Ramos (cell line): ENCODE results near the gene TSKU.

Experiments
- in situ Hi-C: fragments of 300-500 bp; cut with MboI; formaldehyde crosslinking; loops from one replicate; pipeline ENCODE4 v1.14.3; 2022; ENCODE audit warnings: low sequenced_read_pairs; ENCODE audit not compliant: unreplicated experiment

The TSKU gene

DNA sequence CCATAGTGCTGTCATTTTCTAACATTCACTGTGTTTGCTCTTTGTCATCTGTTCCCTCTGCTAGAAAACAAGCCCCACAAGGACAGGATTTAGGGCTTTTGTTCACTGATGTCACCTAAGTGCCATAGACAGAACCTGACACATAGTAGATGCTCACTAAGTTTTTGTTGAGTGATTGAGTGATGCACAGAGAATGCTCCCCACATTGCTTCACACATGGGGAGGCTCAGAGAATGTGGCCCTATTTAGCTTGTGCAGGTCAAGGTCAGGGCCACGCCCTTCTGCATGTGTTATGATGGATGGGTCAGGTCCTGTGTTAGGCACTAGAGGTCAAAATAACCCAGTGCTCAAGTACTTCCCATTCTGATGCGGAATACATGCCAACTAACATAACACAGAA is 33.1 kb upstream of the TSKU start:
- in situ Hi-C loops: no loop called here

DNA sequence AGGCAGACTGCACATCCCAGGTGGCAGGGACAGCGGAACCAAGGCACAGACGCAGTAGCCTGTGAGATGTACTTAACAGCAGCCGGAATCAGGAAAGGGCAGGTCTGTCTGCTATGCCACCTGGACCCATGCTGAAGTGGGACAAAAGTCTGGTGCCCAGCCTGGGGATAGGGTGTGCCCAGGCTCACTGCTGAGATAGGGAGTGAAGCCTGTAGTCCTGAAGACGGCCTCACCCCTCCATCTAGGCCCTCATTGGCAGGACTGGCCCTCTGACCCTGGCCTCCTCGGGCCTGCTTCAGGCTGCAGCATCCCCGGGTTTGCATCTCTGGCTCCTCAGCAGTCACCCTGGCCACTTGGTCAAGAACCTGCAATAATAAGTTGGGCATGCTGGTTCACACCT is 32.4 kb upstream of the TSKU start:
- in situ Hi-C loops: no loop called here

GRCh38 chr11:76752321-76753143 is 30.6 kb upstream of the TSKU start:
- in situ Hi-C loops: no loop called here

- in situ Hi-C loops: no loop called here
Measured at GRCh38 chr11:76753449-76753848, 29.7 kb upstream of the TSKU start.

GRCh38 chr11:76753950-76754349 is 29.2 kb upstream of the TSKU start:
- in situ Hi-C loops: no loop called here

GRCh38 chr11:76756341-76756741 is 26.8 kb upstream of the TSKU start:
- in situ Hi-C loops: no loop called here

GRCh38 chr11:76758311-76758710 is 24.8 kb upstream of the TSKU start:
- in situ Hi-C loops: no loop called here

DNA sequence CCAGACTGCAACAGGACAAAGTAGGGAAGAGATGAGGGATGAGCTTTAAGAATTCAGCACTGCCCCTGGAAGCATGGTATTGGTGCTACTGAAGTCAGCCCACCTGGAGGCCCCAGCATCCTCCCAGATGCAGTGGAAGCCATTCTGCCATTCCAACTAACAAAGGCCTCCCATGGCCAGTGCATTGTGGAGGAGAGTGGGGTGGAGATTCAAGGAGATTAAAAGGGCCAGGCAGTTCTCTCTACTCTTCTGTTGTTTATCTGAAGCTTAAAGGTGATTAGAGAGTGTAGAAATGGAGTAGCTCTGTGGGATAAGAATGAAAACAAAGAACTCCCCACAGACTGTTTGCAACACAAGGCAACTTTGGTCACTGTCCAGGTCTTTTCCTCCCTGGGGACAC is 24.1 kb upstream of the TSKU start:
- in situ Hi-C loops: no loop called here

DNA sequence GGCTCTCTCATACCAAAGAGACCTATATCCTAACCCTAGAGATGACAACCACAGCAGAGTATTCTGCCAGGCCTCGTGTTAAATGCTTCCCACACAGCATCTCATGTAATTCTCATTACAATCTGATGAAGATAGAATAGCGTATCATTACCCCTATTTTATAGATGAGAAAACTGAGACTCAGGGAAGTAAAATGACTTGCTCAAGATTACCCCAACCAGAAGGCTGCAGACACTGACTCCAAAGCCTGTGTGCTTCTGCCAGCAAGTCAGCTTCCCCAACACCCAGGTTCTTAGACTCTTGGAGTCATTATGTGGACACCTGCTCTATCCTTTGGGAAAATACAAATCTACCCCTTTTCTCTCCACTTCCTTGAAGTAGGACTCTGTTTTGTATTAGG is 23.6 kb upstream of the TSKU start:
- in situ Hi-C loops: no loop called here

- in situ Hi-C loops: no loop called here
Measured at GRCh38 chr11:76760236-76760635, 22.9 kb upstream of the TSKU start.

- in situ Hi-C loops: no loop called here
Measured at GRCh38 chr11:76761718-76762355, 21.3 kb upstream of the TSKU start.

DNA sequence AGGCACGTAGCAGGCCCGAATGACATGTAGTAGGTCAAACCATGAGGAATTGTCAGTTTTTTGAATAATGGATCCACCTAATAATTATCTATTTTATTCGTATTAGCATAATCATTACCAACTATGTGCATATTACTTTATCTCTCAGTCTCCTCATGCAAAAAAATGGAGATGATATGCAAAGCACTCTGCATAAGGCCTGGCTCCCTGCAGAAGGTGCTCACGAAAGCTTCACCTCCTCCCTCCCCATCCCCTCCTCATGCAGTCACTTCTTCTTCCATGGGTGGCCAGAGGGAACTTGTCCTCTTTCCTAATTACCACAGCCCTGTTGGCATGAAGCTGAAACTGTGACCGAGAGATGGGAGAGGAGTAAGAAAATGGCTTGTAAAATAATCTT is 20.8 kb upstream of the TSKU start:
- in situ Hi-C loops: no loop called here

- in situ Hi-C loops: no loop called here
Measured at GRCh38 chr11:76762867-76763572, 20.1 kb upstream of the TSKU start.

DNA sequence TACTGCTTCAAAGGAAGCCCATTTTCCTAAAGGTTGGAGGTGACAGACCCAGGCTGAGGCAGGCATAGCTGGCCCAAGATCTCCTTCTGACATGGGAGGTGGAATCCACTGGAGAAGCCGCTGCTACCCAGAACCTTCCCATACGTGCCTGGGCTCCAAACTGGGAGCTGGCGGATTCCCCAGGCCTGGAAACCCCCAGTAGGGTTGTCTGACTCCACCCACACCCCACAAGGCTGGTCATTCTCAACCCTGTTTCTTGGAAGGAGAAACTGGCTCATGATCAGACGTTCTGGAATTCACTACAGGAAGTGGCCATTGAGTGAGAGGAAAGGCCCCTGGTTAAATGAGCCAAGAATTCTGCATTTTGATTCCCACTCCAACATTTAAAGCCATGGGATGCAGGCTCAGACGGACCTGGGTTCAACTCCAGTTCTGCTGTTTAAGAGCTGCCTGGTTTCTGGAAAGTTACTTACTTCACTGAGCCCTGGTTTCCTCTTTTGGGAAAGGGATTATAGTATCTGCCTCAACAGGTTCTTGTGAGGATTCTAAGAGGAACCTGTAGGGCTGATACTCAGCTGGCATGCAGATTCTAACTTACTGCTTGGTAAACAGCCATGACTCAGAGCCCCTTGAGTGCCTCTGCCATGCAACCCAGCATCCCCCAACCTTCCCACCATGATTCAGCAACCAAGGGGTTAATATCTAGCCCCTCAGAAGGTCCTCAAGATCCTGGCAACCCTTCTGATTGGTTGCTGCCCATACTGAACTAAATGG is 19.4 kb upstream of the TSKU start:
- in situ Hi-C loops: no loop called here

DNA sequence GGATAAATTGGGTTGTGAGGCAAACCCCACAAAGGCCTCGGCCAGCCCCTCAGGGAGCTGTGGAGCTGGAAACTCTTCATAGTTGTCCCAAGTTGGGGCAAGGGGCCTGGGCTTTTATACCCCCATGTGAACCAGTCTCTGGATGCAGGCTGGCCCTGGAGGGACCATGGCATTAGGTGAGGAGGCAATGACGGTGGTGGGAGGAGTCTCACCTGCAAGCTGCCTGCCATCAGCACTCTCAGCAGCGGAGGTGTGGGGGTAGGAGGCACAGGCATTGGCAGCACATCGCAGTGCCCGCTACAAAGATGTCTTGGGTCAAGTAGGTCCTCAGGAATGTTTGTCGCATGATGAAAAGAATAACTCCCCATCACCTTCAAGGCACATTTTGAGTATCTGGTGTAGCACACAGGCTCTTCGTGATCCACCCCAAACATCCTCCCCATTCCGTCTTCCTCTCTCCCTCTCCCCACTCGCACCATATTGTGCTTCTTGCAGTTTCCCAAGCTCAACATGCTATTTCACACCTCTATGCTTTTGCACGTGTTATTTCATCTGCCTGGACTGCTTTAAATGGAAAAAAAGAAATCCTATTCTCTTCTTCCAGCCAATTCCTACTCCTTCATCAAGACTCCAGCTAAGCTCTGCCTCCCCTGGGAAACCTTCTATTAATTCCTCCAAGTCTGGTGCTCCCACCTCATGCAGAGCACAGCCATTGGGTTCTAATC is 18.1 kb upstream of the TSKU start:
- in situ Hi-C loops: no loop called here

DNA sequence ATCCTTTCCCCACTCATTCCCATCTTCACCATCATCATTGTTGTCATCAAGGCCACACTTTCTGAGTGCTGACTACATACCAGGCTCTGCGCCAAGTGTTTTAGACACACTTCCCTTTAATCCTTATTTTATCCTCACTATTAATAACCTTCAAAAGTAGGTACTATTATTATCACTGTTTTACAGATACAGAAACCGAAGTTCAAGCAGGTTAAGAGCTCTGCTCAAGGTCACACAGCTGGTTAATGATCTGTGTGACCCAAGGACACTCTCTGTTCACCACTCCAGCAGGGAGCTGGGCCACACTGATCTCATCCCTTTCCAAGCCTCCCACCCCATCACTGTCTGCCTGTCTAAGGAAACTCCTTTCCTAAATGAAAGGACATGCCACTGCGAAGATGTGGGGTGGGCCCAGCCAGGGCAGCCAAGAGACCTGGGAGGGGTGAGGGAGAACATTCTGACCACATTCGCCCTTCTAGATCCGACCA is 17.2 kb upstream of the TSKU start:
- in situ Hi-C loops: no loop called here

- in situ Hi-C loops: no loop called here
Measured at GRCh38 chr11:76766521-76766920, 16.6 kb upstream of the TSKU start.

- in situ Hi-C loops: no loop called here
Measured at GRCh38 chr11:76767659-76768058, 15.5 kb upstream of the TSKU start.

- in situ Hi-C loops: no loop called here
Measured at GRCh38 chr11:76768088-76768908, 14.9 kb upstream of the TSKU start.
